IPS-18a (cell line): ENCODE data around the gene KCNMB4.
"Not testable (repeated sequence)": the region's sequence is repeated elsewhere in the genome, so short reads cannot be mapped to it uniquely, and the experiment has no call there.

ENCODE experiments used
- H3K27ac ChIP-seq: one replicate; pipeline ENCODE4 v1.5.1; 2013; ENCODE audit warnings: low read length
- H3K27me3 ChIP-seq: one replicate; pipeline ENCODE4 v1.6.1; 2013; ENCODE audit warnings: mild to moderate bottlenecking, low read length; ENCODE audit not compliant: control insufficient read depth, insufficient read depth
- H3K36me3 ChIP-seq: one replicate; pipeline ENCODE4 v1.6.1; 2013; ENCODE audit warnings: low read depth, low read length; ENCODE audit not compliant: control insufficient read depth
- H3K4me1 ChIP-seq: one replicate; pipeline ENCODE4 v1.6.1; 2013; ENCODE audit warnings: low read depth, low read length; ENCODE audit not compliant: control insufficient read depth
- H3K4me3 ChIP-seq: one replicate; pipeline ENCODE4 v1.5.1; 2013; ENCODE audit warnings: low read length
- H3K9ac ChIP-seq: one replicate; pipeline ENCODE4 v1.6.1; 2013; ENCODE audit warnings: mild to moderate bottlenecking, low read length, moderate library complexity
- H3K9me3 ChIP-seq: one replicate; pipeline ENCODE4 v1.6.1; 2013; ENCODE audit warnings: low read depth, low read length; ENCODE audit not compliant: control insufficient read depth

Gene KCNMB4

DNA sequence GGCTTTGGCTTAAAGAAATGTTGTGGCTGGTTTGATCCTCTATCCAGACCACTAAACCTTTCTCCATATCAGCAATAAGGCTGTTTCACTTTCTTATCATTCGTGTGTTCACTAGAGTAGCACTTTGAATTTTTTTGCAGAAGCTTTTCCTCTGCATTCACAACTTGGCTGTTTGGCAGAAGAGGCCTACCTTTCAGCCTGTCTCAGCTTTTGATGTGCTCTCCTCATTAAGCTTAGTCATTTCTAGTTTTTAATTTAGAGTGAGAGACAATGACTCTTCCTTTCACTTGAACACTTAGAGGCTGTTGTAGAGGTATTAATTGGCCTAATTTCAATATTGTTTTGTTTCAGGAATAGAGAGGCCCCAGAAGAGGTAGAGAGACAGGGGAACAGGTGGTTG lies 13.8 kb downstream of the KCNMB4 start:
- H3K27me3 ChIP-seq, result no peaks in the 10 kb centered on the region
- H3K36me3 ChIP-seq, result no peaks in the 10 kb centered on the region
- no peaks in the 10 kb centered on the region for H3K9me3 ChIP-seq
- H3K27ac ChIP-seq, result no peak overlapping the region
- H3K4me1 ChIP-seq, result no peaks in the 10 kb centered on the region
- H3K4me3 ChIP-seq, result no peak overlapping the region
- H3K9ac ChIP-seq, result no peak overlapping the region

DNA sequence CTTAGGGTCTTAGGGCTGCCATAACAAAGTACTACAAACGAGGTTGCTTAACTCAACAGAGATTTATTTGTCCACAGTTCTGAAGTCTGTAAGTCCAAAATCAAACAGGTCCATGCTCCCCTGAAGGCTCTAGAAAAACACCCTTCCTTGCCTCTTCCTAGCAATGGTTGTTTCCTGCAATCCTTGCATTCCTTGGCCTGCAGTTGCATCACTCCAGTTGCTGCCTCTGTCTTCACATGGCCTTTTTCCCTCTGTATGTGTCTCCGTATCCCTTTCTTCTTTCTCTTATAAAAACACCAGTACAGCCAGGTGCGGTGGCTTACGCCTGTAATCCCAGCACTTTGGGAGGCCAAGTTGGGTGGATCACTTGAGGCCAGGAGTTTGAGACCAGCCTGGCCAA lies 17.4 kb downstream of the KCNMB4 start:
- H3K4me1 ChIP-seq, result no peaks in the 10 kb centered on the region

DNA sequence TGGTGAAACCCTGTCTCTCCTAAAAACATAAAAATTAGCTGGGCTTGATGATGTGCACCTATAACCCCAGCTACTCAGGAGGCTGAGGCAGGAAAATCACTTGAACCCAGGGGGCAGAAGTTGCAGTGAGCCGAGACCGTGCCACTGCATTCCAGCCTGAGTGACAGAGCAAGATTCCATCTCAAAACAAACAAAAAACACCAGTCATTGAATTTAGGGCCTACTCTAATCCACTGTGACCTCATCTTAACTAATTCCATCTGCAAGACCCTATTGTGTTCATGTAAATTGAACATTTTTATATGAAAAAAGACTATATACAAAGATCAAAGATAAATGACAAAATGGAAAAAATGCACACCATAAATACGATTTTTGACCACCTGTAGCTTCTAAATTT lies 17.8 kb downstream of the KCNMB4 start:
- H3K9me3 ChIP-seq, result no peaks in the 10 kb centered on the region

More for the DNA sequence above, 17.4 kb downstream of the KCNMB4 start:
- no peaks in the 10 kb centered on the region for H3K27me3 ChIP-seq
- H3K36me3 ChIP-seq, result no peaks in the 10 kb centered on the region
- H3K9ac ChIP-seq, result no peak overlapping the region
- no peaks in the 10 kb centered on the region for H3K9me3 ChIP-seq
- no peak overlapping the region for H3K27ac ChIP-seq
- no peak overlapping the region for H3K4me3 ChIP-seq

DNA sequence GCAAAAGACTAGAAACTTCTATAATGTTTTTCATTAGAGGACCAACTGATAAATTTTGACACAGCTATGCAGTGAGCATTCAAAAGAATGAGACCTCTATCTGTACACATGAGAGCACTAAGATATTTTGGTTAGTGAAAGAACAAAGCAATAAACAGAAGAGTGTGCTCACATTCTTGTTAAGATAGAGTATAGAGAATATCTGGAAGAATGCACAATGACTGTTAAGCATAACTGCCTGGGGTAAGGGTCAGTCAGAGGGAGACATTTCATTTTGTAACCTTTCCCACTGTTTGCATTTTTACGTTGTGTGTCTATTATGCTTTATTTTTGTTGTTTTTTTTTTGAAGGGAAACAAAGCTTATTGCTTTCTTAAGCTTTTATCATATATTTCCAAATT lies 20.7 kb downstream of the KCNMB4 start:
- H3K36me3 ChIP-seq, result no peaks in the 10 kb centered on the region
- no peak overlapping the region for H3K4me3 ChIP-seq
- no peak overlapping the region for H3K9ac ChIP-seq
- no peak overlapping the region for H3K27ac ChIP-seq
- H3K9me3 ChIP-seq, result no peaks in the 10 kb centered on the region
- H3K27me3 ChIP-seq, result no peaks in the 10 kb centered on the region
- H3K4me1 ChIP-seq, result no peaks in the 10 kb centered on the region

More for the DNA sequence above, 17.8 kb downstream of the KCNMB4 start:
- H3K4me1 ChIP-seq, result no peaks in the 10 kb centered on the region
- no peak overlapping the region for H3K4me3 ChIP-seq
- H3K36me3 ChIP-seq, result no peaks in the 10 kb centered on the region
- H3K9ac ChIP-seq, result no peak overlapping the region
- no peaks in the 10 kb centered on the region for H3K27me3 ChIP-seq
- no peak overlapping the region for H3K27ac ChIP-seq

DNA sequence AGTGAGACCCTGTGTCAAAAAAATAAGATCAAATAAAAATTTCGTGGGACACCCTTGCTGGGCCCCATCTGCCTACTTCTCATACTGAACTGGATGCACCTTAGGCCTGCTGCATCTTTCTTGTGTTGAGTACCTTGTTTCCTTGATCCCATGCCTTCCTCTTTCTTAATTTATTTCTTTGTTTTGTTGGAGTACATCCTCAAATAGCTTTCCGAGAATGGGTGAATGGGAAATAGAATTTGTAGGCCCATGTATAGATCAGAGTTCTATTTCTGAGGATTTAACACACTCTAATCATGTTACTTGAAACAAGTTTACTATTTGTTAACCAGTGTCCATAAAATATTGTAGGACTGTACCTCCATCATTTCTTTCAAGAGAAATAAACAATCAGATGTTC lies 23.6 kb downstream of the KCNMB4 start:
- Histone ChIP-seq H3K9me3 (no peaks in the 10 kb centered on the region), H3K27me3 (no peaks in the 10 kb centered on the region), H3K4me3 (no peak overlapping the region), H3K4me1 (no peaks in the 10 kb centered on the region), H3K9ac (no peak overlapping the region), H3K36me3 (no peaks in the 10 kb centered on the region), H3K27ac (no peak overlapping the region)

DNA sequence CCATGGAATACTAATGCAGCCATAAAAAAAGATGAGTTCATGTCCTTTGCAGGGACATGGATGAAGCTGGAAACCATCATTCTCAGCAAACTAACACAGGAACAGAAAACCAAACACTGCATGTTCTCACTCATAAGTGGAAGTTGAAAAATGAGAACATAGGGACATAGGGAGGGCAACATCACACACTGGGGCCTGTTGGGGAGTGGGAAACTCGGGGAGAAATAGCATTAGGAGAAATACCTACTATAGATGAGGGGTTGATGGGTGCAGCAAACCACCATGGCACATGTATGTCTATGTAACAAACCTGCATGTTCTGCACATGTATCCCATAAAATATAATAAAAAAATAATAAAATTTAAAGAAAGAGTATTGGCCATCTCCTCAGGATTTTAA lies 26.5 kb downstream of the KCNMB4 start:
- not testable (repeated sequence) for H3K27ac ChIP-seq, H3K4me3 ChIP-seq, H3K4me1 ChIP-seq, H3K9ac ChIP-seq, H3K36me3 ChIP-seq, H3K27me3 ChIP-seq, H3K9me3 ChIP-seq

DNA sequence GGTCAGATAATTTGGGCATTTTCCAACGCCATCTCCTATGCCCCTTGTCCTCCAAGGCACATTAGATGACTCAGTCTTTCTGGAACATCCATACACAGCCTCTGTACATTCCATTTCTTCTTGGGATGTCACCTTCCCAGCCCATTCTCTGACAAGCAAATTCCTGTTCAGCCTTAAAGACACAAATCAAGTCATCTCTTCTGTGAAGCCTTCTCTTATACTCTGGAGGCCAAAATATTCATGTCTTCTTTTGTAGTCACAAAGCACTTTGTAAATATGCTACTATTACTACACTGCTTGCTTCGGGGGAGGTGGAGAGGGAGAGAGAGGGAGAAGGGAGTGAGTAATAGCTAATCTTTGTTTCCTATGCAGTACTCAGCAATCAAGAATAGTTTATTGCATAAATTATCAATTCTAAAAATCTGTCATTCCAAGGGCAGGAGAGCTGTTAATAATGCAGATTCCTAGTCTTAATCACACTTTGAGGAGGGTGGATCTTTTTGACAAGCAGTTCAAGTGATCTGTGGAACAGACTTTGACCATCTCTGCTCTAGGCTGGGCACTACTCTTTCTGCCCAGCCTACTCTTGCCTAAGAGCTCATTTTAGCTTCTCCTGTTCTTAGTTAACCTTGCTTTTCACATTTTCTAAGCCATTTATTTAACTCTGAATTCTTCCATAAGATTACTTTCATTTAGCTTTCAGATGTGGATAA lies 27.9 kb downstream of the KCNMB4 start:
- Histone ChIP-seq H3K27ac (no peak overlapping the region), H3K36me3 (no peaks in the 10 kb centered on the region), H3K4me3 (no peak overlapping the region)

DNA sequence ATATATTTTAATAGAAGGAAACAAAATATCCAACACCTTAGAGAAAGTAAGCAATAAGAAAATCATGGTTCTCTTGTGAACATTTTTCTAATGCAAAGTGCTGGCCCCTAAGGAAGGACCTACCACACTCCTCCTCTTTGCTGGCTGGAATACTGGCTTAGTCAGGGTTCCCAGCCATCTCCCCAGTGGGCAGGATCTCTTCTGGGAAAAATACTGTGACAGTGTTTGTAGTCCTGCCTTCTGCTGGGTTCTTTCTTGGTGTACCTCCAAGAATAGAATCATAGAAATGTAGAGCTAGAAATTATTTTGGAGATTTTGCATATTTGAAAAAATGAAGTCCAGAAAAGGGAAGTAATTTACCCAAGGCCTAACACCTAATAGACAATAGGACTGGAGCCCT lies 31.9 kb downstream of the KCNMB4 start:
- no peaks in the 10 kb centered on the region for H3K27me3 ChIP-seq
- H3K9me3 ChIP-seq, result no peaks in the 10 kb centered on the region
- no peak overlapping the region for H3K27ac ChIP-seq
- no peaks in the 10 kb centered on the region for H3K4me1 ChIP-seq
- no peak overlapping the region for H3K4me3 ChIP-seq
- no peak overlapping the region for H3K9ac ChIP-seq
- peaks cover 11% of the 10 kb centered on the region for H3K36me3 ChIP-seq

More for the DNA sequence above, 27.9 kb downstream of the KCNMB4 start:
- Histone ChIP-seq H3K4me1 (no peaks in the 10 kb centered on the region), H3K9me3 (no peaks in the 10 kb centered on the region), H3K9ac (no peak overlapping the region), H3K27me3 (no peaks in the 10 kb centered on the region)

DNA sequence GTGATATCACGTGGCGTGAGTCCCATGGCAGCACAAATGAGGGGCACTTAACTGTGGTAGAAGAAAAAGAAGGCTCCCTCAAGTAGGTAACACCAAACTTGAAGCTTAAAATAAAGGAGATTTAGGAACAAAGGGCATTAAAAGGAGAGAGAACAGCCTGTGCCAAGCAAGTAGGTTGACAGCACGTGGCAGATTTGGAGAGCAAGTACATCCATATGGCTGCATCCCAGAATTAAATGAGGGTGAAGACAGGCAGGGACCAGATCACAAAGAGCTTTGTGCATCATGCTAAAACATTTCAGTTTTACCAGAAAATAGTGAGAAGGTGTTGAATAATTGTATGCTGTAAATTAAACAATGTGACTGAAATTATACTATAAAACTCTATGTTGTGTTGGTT lies 32.8 kb downstream of the KCNMB4 start:
- H3K4me1 ChIP-seq, result no peaks in the 10 kb centered on the region
- H3K4me3 ChIP-seq, result no peak overlapping the region
- no peaks in the 10 kb centered on the region for H3K27me3 ChIP-seq
- no peak overlapping the region for H3K27ac ChIP-seq
- peaks cover 11% of the 10 kb centered on the region for H3K36me3 ChIP-seq
- H3K9me3 ChIP-seq, result no peaks in the 10 kb centered on the region
- H3K9ac ChIP-seq, result no peak overlapping the region

DNA sequence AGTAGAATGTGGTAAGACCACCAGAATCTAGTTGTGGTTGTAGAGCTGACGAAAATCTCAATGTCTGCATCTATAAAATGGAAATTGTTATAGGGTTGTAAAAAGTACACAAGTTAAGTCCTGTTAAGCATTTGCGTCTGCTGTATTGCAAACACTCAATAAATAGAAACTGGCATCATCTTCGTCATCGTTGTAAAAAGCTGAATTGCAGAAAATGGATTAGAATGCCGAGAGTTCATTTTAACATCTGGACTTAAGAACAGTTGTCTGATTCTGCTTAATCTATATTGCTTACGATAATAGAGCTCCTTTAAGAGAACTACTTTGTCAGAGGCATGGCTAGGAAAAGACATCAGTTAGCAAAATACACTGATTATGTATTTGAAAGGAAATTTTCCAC lies 33.2 kb downstream of the KCNMB4 start:
- Histone ChIP-seq H3K9me3 (no peaks in the 10 kb centered on the region), H3K27me3 (no peaks in the 10 kb centered on the region), H3K4me3 (no peak overlapping the region), H3K36me3 (peaks cover 11% of the 10 kb centered on the region), H3K4me1 (no peaks in the 10 kb centered on the region), H3K27ac (no peak overlapping the region), H3K9ac (no peak overlapping the region)

DNA sequence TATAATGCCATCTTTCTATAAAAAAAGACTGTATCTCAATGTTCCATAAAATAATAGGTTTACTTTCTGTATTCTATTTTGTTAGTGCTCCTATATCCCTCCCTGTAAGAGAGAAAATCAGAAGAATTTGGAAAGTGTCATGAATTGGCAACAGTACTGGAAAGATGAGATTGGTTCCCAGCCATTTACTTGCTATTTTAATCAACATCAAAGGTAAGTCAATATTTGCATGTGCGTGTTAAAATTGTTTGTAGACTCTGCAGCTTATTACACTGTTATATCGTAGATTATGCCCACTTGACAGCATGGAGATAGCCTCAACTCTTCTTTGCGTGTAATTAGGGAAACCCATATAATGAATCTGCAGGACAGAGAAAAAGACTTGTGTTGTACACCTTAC lies 34.0 kb downstream of the KCNMB4 start:
- Histone ChIP-seq H3K27me3 (no peaks in the 10 kb centered on the region), H3K27ac (no peak overlapping the region), H3K9ac (no peak overlapping the region), H3K4me3 (no peak overlapping the region), H3K9me3 (no peaks in the 10 kb centered on the region), H3K36me3 (peaks cover 11% of the 10 kb centered on the region), H3K4me1 (no peaks in the 10 kb centered on the region)

DNA sequence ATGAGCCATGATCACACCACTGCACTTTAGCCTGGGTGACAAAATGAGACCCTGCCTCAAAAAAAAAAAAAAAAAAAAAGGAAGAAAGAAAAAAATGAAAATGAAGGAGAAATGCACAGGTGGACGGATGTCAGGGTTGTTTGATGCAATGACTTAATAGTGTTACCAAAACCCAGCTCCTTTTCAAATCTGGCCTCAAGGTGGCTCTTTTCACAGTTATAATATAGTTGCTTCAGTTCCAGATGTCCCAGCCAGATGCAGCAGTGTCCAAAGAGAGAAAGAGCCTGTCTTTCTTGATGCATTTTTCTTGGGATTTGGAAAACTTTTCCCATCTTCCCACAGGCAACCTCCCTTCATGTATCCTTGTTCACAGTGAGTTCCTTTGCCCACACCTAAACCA lies 36.5 kb downstream of the KCNMB4 start:
- Histone ChIP-seq H3K9me3 (no peaks in the 10 kb centered on the region), H3K36me3 (peaks cover 11% of the 10 kb centered on the region), H3K27me3 (no peaks in the 10 kb centered on the region), H3K4me1 (no peaks in the 10 kb centered on the region), H3K4me3 (no peak overlapping the region), H3K9ac (no peak overlapping the region), H3K27ac (no peak overlapping the region)
